Diencephalon (tissue), 1 donor: ENCODE results near the gene PRF1. TPM values are rescaled to one million over a fixed set of nuclear protein-coding genes. Genes with fewer than 3 reads are reported as not detected.

Experiments used
- total RNA-seq: library from RNA; depleted of rRNA; stranded (reverse); fragments of >200 nt; gene quantifications from one replicate; pipeline ENCODE4 v1.2.3, GENCODE V29; 2014

Gene PRF1
- 1.2 TPM for total RNA-seq

DNA sequence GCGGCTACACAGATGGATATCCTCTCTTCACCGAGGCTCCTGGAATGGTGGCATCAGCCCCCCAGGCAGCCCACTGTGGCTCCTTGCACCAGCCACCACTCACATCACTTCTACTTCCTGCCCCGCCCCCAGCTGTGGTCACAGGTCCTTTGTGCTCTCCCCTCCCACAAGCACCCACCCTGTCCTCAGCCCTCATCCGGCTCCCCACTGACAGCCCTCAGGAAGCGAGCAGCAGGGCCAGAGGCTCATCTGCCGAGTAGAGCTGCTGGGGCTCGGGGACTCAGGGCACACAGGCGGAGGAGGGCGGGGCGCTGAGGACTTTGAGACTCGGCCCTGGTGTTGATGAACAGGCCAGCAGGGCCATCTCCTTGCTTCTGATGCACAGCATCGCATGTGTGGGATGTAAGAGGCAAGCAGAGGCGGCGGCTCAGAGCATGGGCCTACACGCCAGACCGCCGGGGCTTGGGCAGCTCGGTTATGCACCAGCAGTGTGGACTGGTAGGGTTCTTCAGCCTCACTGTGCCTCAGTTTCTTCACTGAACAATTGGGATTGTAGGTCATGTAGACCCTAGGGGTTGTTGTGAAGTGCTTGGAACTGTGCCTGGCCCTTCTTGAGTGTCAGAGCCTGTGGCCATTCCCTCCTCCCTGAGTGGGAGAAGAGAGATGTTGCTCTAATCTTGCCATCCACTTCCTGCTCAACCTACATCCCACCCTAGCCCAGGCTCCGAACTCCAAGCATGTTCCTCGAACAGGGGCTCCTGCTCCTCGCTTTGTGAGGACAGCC is at the start of gene PRF1:
PRF1 (minus strand) TSS at position 77 of the 784 bp plus-strand sequence. CDS start 1,839 bp downstream, outside the sequence.

Other genes with a start within 250 kb of the PRF1 start
- 12.9 TPM for gene LRRC20, start 220.1 kb downstream of the PRF1 start, total RNA-seq
- 65.3 TPM for gene EIF4EBP2, start 198.6 kb downstream of the PRF1 start, total RNA-seq
- 3.5 TPM for gene NODAL, start 161.1 kb downstream of the PRF1 start, total RNA-seq
- 12.7 TPM for gene PALD1, start 124.0 kb downstream of the PRF1 start, total RNA-seq
- 0.23 TPM for gene ADAMTS14, start 69.8 kb upstream of the PRF1 start, total RNA-seq
- not detected for gene TBATA, start 182.6 kb upstream of the PRF1 start, total RNA-seq
- 43.1 TPM for gene SGPL1, start 213.2 kb upstream of the PRF1 start, total RNA-seq